B cell (primary cell): ENCODE data around the gene TNFRSF13B. TPM values are rescaled to one million over a fixed set of nuclear protein-coding genes. Genes with fewer than 3 reads are reported as not detected.

Experiments
- ATAC-seq: fragments of 200-7000 bp; cut with Tn5 transposase; one replicate; pipeline ENCODE4 v1.10.0; 2021; ENCODE audit warnings: low read depth, mild to moderate bottlenecking, moderate number of reproducible peaks, moderate library complexity
- CTCF ChIA-PET: fragments of 350-600 bp; sonication (Branson Sonifier 250); formaldehyde crosslinking; loops from one replicate; lab custom pipeline; 2021; ENCODE audit warnings: antibody characterized with exemption, inconsistent platforms; lab: Charles Lee
- POLR2A ChIA-PET: fragments of 350-600 bp; sonication (Branson Sonifier 250); formaldehyde crosslinking; loops from one replicate; lab custom pipeline; 2021; ENCODE audit warnings: antibody characterized with exemption; lab: Charles Lee
- DNase-seq: peaks from one replicate; pipeline ENCODE4 v3.0.0; 2013
- H2AFZ ChIP-seq: 2 replicates; pipeline ENCODE4 v1.6.1; 2012; ENCODE audit warnings: mild to moderate bottlenecking, low read depth, low read length; ENCODE audit not compliant: insufficient read depth, poor library complexity, severe bottlenecking
- H3K27ac ChIP-seq, 2 donors: 1 replicate in 1 of 2; 2 replicates in 1 of 2; pipeline ENCODE4 v1.5.1; 2012 to 2013; ENCODE audit warnings: low read length in 2 of 2, mild to moderate bottlenecking in 2 of 2, moderate library complexity in 1 of 2
- H3K27me3 ChIP-seq, 4 experiments: fragments of 200-600 bp in 1 of 4; sonication (generic) in 1 of 4; replicated peaks in 1 of 4; 1 replicate in 2 of 4; 2 replicates in 2 of 4; pipeline versions ENCODE4 v1.6.1 to v1.7.0; 2013 to 2016; ENCODE audit warnings: low read length in 3 of 4, mild to moderate bottlenecking in 2 of 4, mixed read lengths in 1 of 4, moderate library complexity in 1 of 4; ENCODE audit not compliant: insufficient read depth in 4 of 4, control insufficient read depth in 3 of 4; ENCODE audit errors: control extremely low read depth in 1 of 4
- H3K36me3 ChIP-seq, 2 experiments: replicated peaks in 1 of 2; 1 replicate in 1 of 2; 2 replicates in 1 of 2; pipeline versions ENCODE4 v1.6.1 to v1.7.1; 2013; ENCODE audit warnings: low read length in 1 of 2; ENCODE audit not compliant: insufficient read depth in 2 of 2, control insufficient read depth in 1 of 2; ENCODE audit errors: control extremely low read depth in 1 of 2, extremely low read depth in 1 of 2
- H3K4me1 ChIP-seq, 2 donors: fragments of 200-600 bp in 1 of 2; sonication (generic) in 1 of 2; 1 replicate in 1 of 2; 2 replicates in 1 of 2; pipeline versions ENCODE4 v1.5.1 to v1.6.1; 2013 to 2017; ENCODE audit warnings: low read length in 2 of 2; ENCODE audit not compliant: control insufficient read depth in 2 of 2, insufficient read depth in 2 of 2
- H3K4me2 ChIP-seq: replicated peaks from 2 replicates; pipeline ENCODE3; 2012; ENCODE audit warnings: mild to moderate bottlenecking, low read depth, low read length; ENCODE audit not compliant: poor library complexity, severe bottlenecking
- H3K4me3 ChIP-seq, 5 experiments: fragments of 200-600 bp in 1 of 5; sonication (generic) in 1 of 5; 1 replicate in 3 of 5; 2 replicates in 2 of 5; pipeline versions ENCODE4 v1.5.1 to v1.7.0; 2011 to 2016; ENCODE audit warnings: low read length in 4 of 5, mild to moderate bottlenecking in 4 of 5, low read depth in 2 of 5, control low read depth in 1 of 5, moderate library complexity in 1 of 5; ENCODE audit not compliant: insufficient read depth in 1 of 5; ENCODE audit errors: control extremely low read depth in 1 of 5, extremely low read depth in 1 of 5
- H3K79me2 ChIP-seq: fragments of 200-600 bp; sonication (generic); one replicate; pipeline ENCODE4 v1.6.0; 2016; ENCODE audit warnings: low read length; ENCODE audit not compliant: control insufficient read depth, insufficient read depth
- H3K9ac ChIP-seq: fragments of 200-600 bp; sonication (generic); 2 replicates; pipeline ENCODE4 v1.6.1; 2017; ENCODE audit warnings: mild to moderate bottlenecking, low read length, moderate library complexity
- H3K9me3 ChIP-seq, 3 donors: one replicate each; pipeline versions ENCODE4 v1.6.1 to v1.7.1; 2013; ENCODE audit warnings: low read length in 2 of 3; ENCODE audit not compliant: control insufficient read depth in 2 of 3, insufficient read depth in 1 of 3; ENCODE audit errors: control extremely low read depth in 1 of 3
- H4K20me1 ChIP-seq: 2 replicates; pipeline ENCODE4 v1.6.0; 2012; ENCODE audit warnings: mild to moderate bottlenecking, low read length; ENCODE audit not compliant: insufficient read depth, control insufficient read depth, poor library complexity, severe bottlenecking
- H3K27ac Mint-ChIP-seq: one replicate; pipeline ENCODE4 v1.8.0; 2021; ENCODE audit warnings: mixed read lengths
- H3K27me3 Mint-ChIP-seq: one replicate; pipeline ENCODE4 v1.8.0; 2021; ENCODE audit warnings: mixed read lengths
- H3K4me1 Mint-ChIP-seq: one replicate; pipeline ENCODE4 v1.8.0; 2021; ENCODE audit warnings: mixed read lengths
- H3K4me3 Mint-ChIP-seq: one replicate; pipeline ENCODE4 v1.8.0; 2021; ENCODE audit warnings: mixed read lengths
- H3K9me3 Mint-ChIP-seq: one replicate; pipeline ENCODE4 v1.8.0; 2022; ENCODE audit warnings: mixed read lengths; ENCODE audit not compliant: insufficient read depth
- CTCF ChIP-seq: fragments of 200-600 bp; IDR thresholded peaks from one replicate; pipeline ENCODE4 v1.8.0; 2022; ENCODE audit warnings: antibody characterized with exemption, mild to moderate bottlenecking
- EZH2 ChIP-seq: IDR thresholded peaks from 2 replicates; pipeline ENCODE4 v1.6.1; 2012; ENCODE audit warnings: borderline replicate concordance, low read depth, mild to moderate bottlenecking, moderate library complexity, low read length; ENCODE audit not compliant: insufficient read depth, poor library complexity, severe bottlenecking
- WGBS: methylation state at CpG from one replicate; pipeline ENCODE4 v1.1.5; 2013; ENCODE audit warnings: missing lambda C conversion rate; ENCODE audit not compliant: insufficient coverage; 5-methylcytosine and 5-hydroxymethylcytosine counted together
- intact Hi-C: fragments of 100-400 bp; cut with micrococcal nuclease; formaldehyde crosslinking; loops from one replicate; pipeline ENCODE4 v1.10.0; 2022
- polyA plus RNA-seq: library from polyadenylated mRNA; depleted of rRNA; stranded (reverse); fragments of >200 nt; gene quantifications from 2 replicates; pipeline ENCODE4 v1.2.3, GENCODE V29; 2012
- total RNA-seq, 2 donors: library from RNA; stranded (reverse); fragments of 120-200 nt in 1 of 2; gene quantifications; 1 replicate in 1 of 2; 2 replicates in 1 of 2; pipeline versions ENCODE4 v1.2.3 to v1.2.4, GENCODE V29; 2013 to 2022

TNFRSF13B gene
- total and polyA plus RNA-seq, 2 donors (not counting 1 experiment from before 2014, with no cell fraction given), result 74.5 to 219 TPM

- H3K9ac ChIP-seq, result no peak overlapping the region
- no peak overlapping the region for H2AFZ ChIP-seq
- H3K4me2 ChIP-seq, result no peak overlapping the region
- H4K20me1 ChIP-seq, result no peaks in the 10 kb centered on the region
- Mint-ChIP-seq H3K27me3 (no peaks in the 10 kb centered on the region), H3K27ac (peak overlapping the region; percentile 65), H3K9me3 (no peaks in the 10 kb centered on the region), H3K4me3 (no peak overlapping the region), H3K4me1 (peaks cover 16% of the 10 kb centered on the region)
- intact Hi-C loops, result no loop called here
- 91% methylated on average over 4 of the region's 5 CpGs for WGBS
- no peak for DNase-seq
- H3K79me2 ChIP-seq, result no peaks in the 10 kb centered on the region
- POLR2A ChIA-PET, result no interaction called here
- no peaks in the 10 kb centered on the region for H3K9me3 ChIP-seq
- ATAC-seq, result peak; percentile 13
- peaks cover 0 to 15% of the 10 kb centered on the region in 2 experiments for H3K36me3 ChIP-seq
- no peak overlapping the region for H3K4me3 ChIP-seq
- TF ChIP-seq EZH2 (no peak), CTCF (no peak)
- no peaks in the 10 kb centered on the region for H3K4me1 ChIP-seq
- H3K27ac ChIP-seq, result no peak overlapping the region
- CTCF ChIA-PET, result interaction anchor here (1.2 kb wide), 1 partner anchor 57 kb away, joined by 3 read pairs; no protein-coding TSS in a partner anchor
- H3K27me3 ChIP-seq, result no peaks in the 10 kb centered on the region
These were observed 36.7 kb downstream of the TNFRSF13B start for GRCh38 chr17:16935241-16935663.

GRCh38 chr17:16934836-16935235 lies 37.1 kb downstream of the TNFRSF13B start:
- H3K4me1 Mint-ChIP-seq, result peaks cover 16% of the 10 kb centered on the region
- peak overlapping the region; percentile 26 for H3K27ac Mint-ChIP-seq
- intact Hi-C loops, result no loop called here
- H3K36me3 ChIP-seq, result peaks cover 0 to 16% of the 10 kb centered on the region in 2 experiments
- no peak overlapping the region for H3K4me3 Mint-ChIP-seq
- 92% methylated on average over 10 of the region's 12 CpGs for WGBS
- H3K9me3 Mint-ChIP-seq, result no peaks in the 10 kb centered on the region
- H2AFZ ChIP-seq, result no peak overlapping the region
- no peak overlapping the region for H3K27ac ChIP-seq
- no peaks in the 10 kb centered on the region for H3K27me3 ChIP-seq
- POLR2A ChIA-PET, result no interaction called here
- CTCF ChIA-PET, result interaction anchor here (1.2 kb wide), 1 partner anchor 57 kb away, joined by 3 read pairs; no protein-coding TSS in a partner anchor
- H3K4me3 ChIP-seq, result no peak overlapping the region
- no peak for DNase-seq
- no peaks in the 10 kb centered on the region for H3K27me3 Mint-ChIP-seq
- TF ChIP-seq EZH2 (no peak), CTCF (no peak)
- no peaks in the 10 kb centered on the region for H3K4me1 ChIP-seq
- no peak overlapping the region for H3K4me2 ChIP-seq
- H3K79me2 ChIP-seq, result no peaks in the 10 kb centered on the region
- ATAC-seq, result no peak
- no peaks in the 10 kb centered on the region for H4K20me1 ChIP-seq
- H3K9ac ChIP-seq, result no peak overlapping the region
- no peaks in the 10 kb centered on the region for H3K9me3 ChIP-seq
